Gastroesophageal sphincter (tissue), 4 donors: ENCODE data around the gene SNX25. TPM values are rescaled to one million over a fixed set of nuclear protein-coding genes. Genes with fewer than 3 reads are reported as not detected.

ENCODE experiments used
- ATAC-seq: fragments of 150-250 bp; one replicate; pipeline ENCODE4 v1.9.1; 2016; ENCODE audit warnings: mild to moderate bottlenecking, moderate library complexity
- H3K27ac ChIP-seq, 4 donors: fragments of 200-600 bp; sonication (generic) in 3 of 4; 1 replicate in 3 of 4; 2 replicates in 1 of 4; pipeline ENCODE4 v1.5.1; 2016 to 2019
- H3K27me3 ChIP-seq: fragments of 200-600 bp; sonication (generic); one replicate; pipeline ENCODE4 v1.5.1; 2019
- H3K36me3 ChIP-seq, 2 donors: fragments of 200-600 bp; sonication (generic); one replicate each; pipeline ENCODE4 v1.5.1; 2019; ENCODE audit warnings: control low read depth in 1 of 2
- H3K4me1 ChIP-seq, 3 donors: fragments of 200-600 bp; sonication (generic); 1 replicate in 2 of 3; 2 replicates in 1 of 3; pipeline ENCODE4 v1.5.1; 2016 to 2019; ENCODE audit warnings: control low read depth in 2 of 3
- H3K4me3 ChIP-seq, 2 donors: fragments of 200-600 bp; sonication (generic); one replicate each; pipeline ENCODE4 v1.5.1; 2019; ENCODE audit warnings: mild to moderate bottlenecking in 1 of 2, moderate library complexity in 1 of 2
- H3K9me3 ChIP-seq, 3 donors: fragments of 200-600 bp; sonication (generic); one replicate each; pipeline ENCODE4 v1.5.1; 2017 to 2019; ENCODE audit warnings: control low read depth in 2 of 3
- EP300 ChIP-seq: sonication (generic); formaldehyde crosslinking; IDR thresholded peaks from one replicate; pipeline ENCODE4 v1.6.1; 2017; ENCODE audit warnings: antibody characterized with exemption, mild to moderate bottlenecking
- POLR2A ChIP-seq, 2 donors: fragments of 450-650 bp; IDR thresholded peaks; one replicate each; pipeline ENCODE4 v1.6.1; 2017; ENCODE audit warnings: antibody characterized with exemption in 2 of 2, mild to moderate bottlenecking in 2 of 2, moderate library complexity in 1 of 2
- POLR2AphosphoS5 ChIP-seq: sonication (generic); formaldehyde crosslinking; IDR thresholded peaks from one replicate; pipeline ENCODE4 v1.6.1; 2017; ENCODE audit warnings: antibody characterized with exemption
- WGBS, 2 donors: methylation state at CpG; one replicate each; pipeline ENCODE4 v1.1.5; 2018; ENCODE audit warnings: low coverage in 1 of 2; 5-methylcytosine and 5-hydroxymethylcytosine counted together
- total RNA-seq, 4 donors: library from RNA; depleted of rRNA; stranded (reverse); fragments of >200 nt; gene quantifications; one replicate each; pipeline ENCODE4 v1.1.0, GENCODE V29; 2016
- TF ChIP-seq, protein P1 (sequence below), 4 experiments: fragments of 200-600 bp in 2 of 4; fragments of 450-650 bp in 2 of 4; sonication (generic) in 1 of 4; IDR thresholded peaks; one replicate each; pipeline ENCODE4 v1.5.1; 2017 to 2019; ENCODE audit warnings: antibody characterized with exemption in 4 of 4, mild to moderate bottlenecking in 2 of 4, moderate library complexity in 2 of 4

SNX25 gene
- total RNA-seq, 4 donors from 2014 or later = 17.9 to 30.5 (median 24.9) TPM

- H3K27me3 ChIP-seq = no peaks in the 10 kb centered on the region
- no peaks in the 10 kb centered on the region for H3K4me1 ChIP-seq
- no peaks in the 10 kb centered on the region for H3K9me3 ChIP-seq
- no peak for TF ChIP-seq POLR2AphosphoS5
- no peak for TF ChIP-seq EP300
- no peak for TF ChIP-seq POLR2A (IDR thresholded peaks at IDR 0.05)
- TF ChIP-seq, protein P1, sequence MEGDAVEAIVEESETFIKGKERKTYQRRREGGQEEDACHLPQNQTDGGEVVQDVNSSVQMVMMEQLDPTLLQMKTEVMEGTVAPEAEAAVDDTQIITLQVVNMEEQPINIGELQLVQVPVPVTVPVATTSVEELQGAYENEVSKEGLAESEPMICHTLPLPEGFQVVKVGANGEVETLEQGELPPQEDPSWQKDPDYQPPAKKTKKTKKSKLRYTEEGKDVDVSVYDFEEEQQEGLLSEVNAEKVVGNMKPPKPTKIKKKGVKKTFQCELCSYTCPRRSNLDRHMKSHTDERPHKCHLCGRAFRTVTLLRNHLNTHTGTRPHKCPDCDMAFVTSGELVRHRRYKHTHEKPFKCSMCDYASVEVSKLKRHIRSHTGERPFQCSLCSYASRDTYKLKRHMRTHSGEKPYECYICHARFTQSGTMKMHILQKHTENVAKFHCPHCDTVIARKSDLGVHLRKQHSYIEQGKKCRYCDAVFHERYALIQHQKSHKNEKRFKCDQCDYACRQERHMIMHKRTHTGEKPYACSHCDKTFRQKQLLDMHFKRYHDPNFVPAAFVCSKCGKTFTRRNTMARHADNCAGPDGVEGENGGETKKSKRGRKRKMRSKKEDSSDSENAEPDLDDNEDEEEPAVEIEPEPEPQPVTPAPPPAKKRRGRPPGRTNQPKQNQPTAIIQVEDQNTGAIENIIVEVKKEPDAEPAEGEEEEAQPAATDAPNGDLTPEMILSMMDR (IDR thresholded peaks at IDR 0.05) = no peak
- H3K36me3 ChIP-seq = peaks cover 0 to 41% of the 10 kb centered on the region in 2 donors
- no peak for ATAC-seq
- 93 to 96% methylated on average over 4 to 11 of the region's 11 CpGs for WGBS, 2 donors
- H3K27ac ChIP-seq = no peak overlapping the region
- no peak overlapping the region for H3K4me3 ChIP-seq
Observed at GRCh38 chr4:185370268-185370949, 161.0 kb downstream of the SNX25 start.

DNA sequence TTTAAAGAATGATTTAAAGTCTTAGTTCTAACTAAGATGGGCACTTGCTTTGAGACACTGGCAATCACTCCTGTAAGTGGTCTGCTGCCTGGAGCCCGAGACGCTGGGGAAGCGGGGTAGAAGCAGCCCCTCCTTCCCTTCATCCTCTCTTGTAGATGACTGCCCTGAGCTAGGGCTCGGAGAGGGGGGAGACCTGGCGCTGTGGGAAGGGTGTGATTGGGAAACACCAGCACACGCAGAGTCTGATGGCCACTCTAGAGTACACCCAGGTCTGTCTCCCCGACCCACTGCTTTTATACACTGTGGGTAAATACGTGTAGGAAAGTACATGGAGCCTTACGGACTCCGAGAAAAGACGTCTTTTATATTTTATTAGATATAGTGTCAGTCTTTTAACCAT is 162.3 kb downstream of the SNX25 start:
- WGBS, 2 donors = 91 to 93% methylated on average over 4 to 10 of the region's 11 CpGs

DNA sequence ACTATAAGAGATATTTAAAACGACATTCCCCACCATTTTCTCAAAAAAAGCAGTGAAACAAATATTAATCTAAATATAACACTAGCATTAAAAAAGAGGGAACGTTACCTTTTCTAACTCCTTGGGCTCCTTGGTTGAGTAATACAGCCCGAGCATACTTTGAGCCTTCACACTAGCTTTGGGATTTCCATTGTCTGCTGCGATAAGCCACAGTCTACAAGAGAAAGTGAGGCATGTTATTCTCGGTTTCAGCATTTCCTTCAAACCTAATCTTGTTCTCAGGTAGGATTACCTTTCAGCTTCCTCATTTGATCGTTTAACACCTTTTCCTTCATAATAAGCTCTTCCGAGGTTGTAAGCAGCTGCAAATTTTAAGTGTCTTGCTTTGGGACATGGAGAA is 164.6 kb downstream of the SNX25 start:
- Histone ChIP-seq H3K4me1 (no peaks in the 10 kb centered on the region), H3K36me3 (peaks cover 0 to 35% of the 10 kb centered on the region in 2 donors), H3K27ac (no peak overlapping the region), H3K4me3 (no peak overlapping the region), H3K9me3 (no peaks in the 10 kb centered on the region), H3K27me3 (no peaks in the 10 kb centered on the region)
- ATAC-seq = no peak
- no peak for TF ChIP-seq POLR2A (IDR thresholded peaks at IDR 0.05)
- no peak for TF ChIP-seq POLR2AphosphoS5
- TF ChIP-seq EP300 = no peak
- TF ChIP-seq, protein P1 (IDR thresholded peaks at IDR 0.05) = no peak
- 85 to 96% methylated on average over 3 to 7 of the region's 7 CpGs for WGBS, 2 donors

More for the DNA sequence above, 162.3 kb downstream of the SNX25 start:
- no peak for ATAC-seq
- Histone ChIP-seq H3K4me3 (no peak overlapping the region), H3K27ac (no peak overlapping the region), H3K36me3 (peaks cover 0 to 41% of the 10 kb centered on the region in 2 donors), H3K4me1 (no peaks in the 10 kb centered on the region), H3K9me3 (no peaks in the 10 kb centered on the region), H3K27me3 (no peaks in the 10 kb centered on the region)
- TF ChIP-seq POLR2A (IDR thresholded peaks at IDR 0.05) (no peak), EP300 (no peak), POLR2AphosphoS5 (no peak)
- TF ChIP-seq, protein P1 (IDR thresholded peaks at IDR 0.05) = no peak

DNA sequence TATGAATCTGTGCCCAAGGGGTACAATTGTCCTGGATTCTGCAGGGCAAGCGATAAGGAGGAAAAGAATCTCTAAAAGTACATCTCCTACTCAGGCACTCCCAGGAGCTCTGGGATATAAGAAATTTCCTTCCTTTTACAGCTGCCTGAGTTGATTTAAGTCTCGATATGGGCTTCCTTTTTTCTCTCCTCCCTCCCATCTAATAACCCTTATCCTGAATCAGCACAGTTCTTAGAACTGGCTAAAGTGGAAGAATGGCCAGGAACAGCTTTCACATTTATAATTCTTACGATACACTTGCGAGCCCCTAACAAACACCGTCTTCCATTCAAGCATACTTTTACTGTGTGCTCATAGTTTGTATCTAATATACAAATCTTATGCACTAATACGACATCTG is 165.2 kb downstream of the SNX25 start:
- Histone ChIP-seq H3K4me1 (no peaks in the 10 kb centered on the region), H3K4me3 (no peak overlapping the region), H3K27ac (no peak overlapping the region), H3K36me3 (peaks cover 0 to 34% of the 10 kb centered on the region in 2 donors), H3K9me3 (no peaks in the 10 kb centered on the region), H3K27me3 (no peaks in the 10 kb centered on the region)
- no peak for TF ChIP-seq POLR2A (IDR thresholded peaks at IDR 0.05)
- no peak for TF ChIP-seq POLR2AphosphoS5
- no peak for TF ChIP-seq EP300
- TF ChIP-seq, protein P1 (IDR thresholded peaks at IDR 0.05) = no peak
- ATAC-seq = no peak
- 72 to 76% methylated on average over 5 to 6 of the region's 6 CpGs for WGBS, 2 donors

- no peak overlapping the region for H3K4me3 ChIP-seq
- TF ChIP-seq POLR2A (IDR thresholded peaks at IDR 0.05) (no peak), POLR2AphosphoS5 (no peak), EP300 (no peak)
- TF ChIP-seq, protein P1 (IDR thresholded peaks at IDR 0.05) = no peak
- no peaks in the 10 kb centered on the region for H3K9me3 ChIP-seq
- 77 to 83% methylated on average over 5 to 6 of the region's 6 CpGs for WGBS, 2 donors
- peaks cover 0 to 3% of the 10 kb centered on the region in 2 donors for H3K36me3 ChIP-seq
- no peaks in the 10 kb centered on the region for H3K4me1 ChIP-seq
- H3K27me3 ChIP-seq = no peaks in the 10 kb centered on the region
- H3K27ac ChIP-seq = no peak overlapping the region
- ATAC-seq = no peak
Observed at GRCh38 chr4:185378264-185378663, 168.9 kb downstream of the SNX25 start.
